Activated CD4-positive, alpha-beta T cell treated with anti-CD3 and anti-CD28 coated beads for 36 hours (primary cell): Measurements from ENCODE around the gene DUSP28. TPM values are rescaled to one million over a fixed set of nuclear protein-coding genes. Genes with fewer than 3 reads are reported as not detected.

Experiments used
- ATAC-seq: fragments of 200-7000 bp; cut with Tn5 transposase; one replicate; pipeline ENCODE4 v1.10.0; 2021; ENCODE audit warnings: mild to moderate bottlenecking, moderate library complexity
- CTCF ChIA-PET: fragments of 350-600 bp; sonication (Branson Sonifier 250); formaldehyde crosslinking; loops from one replicate; lab custom pipeline; 2021; ENCODE audit warnings: antibody characterized with exemption; lab: Charles Lee
- POLR2A ChIA-PET: fragments of 350-600 bp; sonication (Branson Sonifier 250); formaldehyde crosslinking; loops from one replicate; lab custom pipeline; 2021; ENCODE audit warnings: antibody characterized with exemption, inconsistent platforms; lab: Charles Lee
- DNase-seq: peaks from one replicate; pipeline ENCODE4 v3.0.0-alpha.2; 2020
- H3K27ac Mint-ChIP-seq: one replicate; pipeline ENCODE4 v1.8.0; 2021; ENCODE audit warnings: mixed read lengths
- H3K27me3 Mint-ChIP-seq: one replicate; pipeline ENCODE4 v1.8.0; 2021; ENCODE audit warnings: mixed read lengths
- H3K36me3 Mint-ChIP-seq: one replicate; pipeline ENCODE4 v1.8.0; 2021; ENCODE audit warnings: low read depth, mixed read lengths
- H3K4me1 Mint-ChIP-seq: one replicate; pipeline ENCODE4 v1.8.0; 2021; ENCODE audit warnings: mixed read lengths
- H3K4me3 Mint-ChIP-seq: one replicate; pipeline ENCODE4 v1.8.0; 2021; ENCODE audit warnings: mild to moderate bottlenecking, moderate library complexity, mixed read lengths
- H3K9me3 Mint-ChIP-seq: one replicate; pipeline ENCODE4 v1.8.0; 2021; ENCODE audit warnings: low read depth, mixed read lengths
- intact Hi-C, 2 experiments: fragments of 100-400 bp; cut with DNase I in 1 of 2; cut with micrococcal nuclease in 1 of 2; formaldehyde crosslinking; loops; one replicate each; pipeline versions ENCODE4 v1.14.2 to v1.15.1; 2022 to 2024; cut with DNase I, micrococcal nuclease
- total RNA-seq, 2 experiments: library from RNA; stranded (reverse); gene quantifications; one replicate each; pipeline ENCODE4 v1.2.3, GENCODE V29; 2021

DUSP28 gene
- total RNA-seq, 2 experiments from 2014 or later, result 3.3 to 5.0 TPM

DNA sequence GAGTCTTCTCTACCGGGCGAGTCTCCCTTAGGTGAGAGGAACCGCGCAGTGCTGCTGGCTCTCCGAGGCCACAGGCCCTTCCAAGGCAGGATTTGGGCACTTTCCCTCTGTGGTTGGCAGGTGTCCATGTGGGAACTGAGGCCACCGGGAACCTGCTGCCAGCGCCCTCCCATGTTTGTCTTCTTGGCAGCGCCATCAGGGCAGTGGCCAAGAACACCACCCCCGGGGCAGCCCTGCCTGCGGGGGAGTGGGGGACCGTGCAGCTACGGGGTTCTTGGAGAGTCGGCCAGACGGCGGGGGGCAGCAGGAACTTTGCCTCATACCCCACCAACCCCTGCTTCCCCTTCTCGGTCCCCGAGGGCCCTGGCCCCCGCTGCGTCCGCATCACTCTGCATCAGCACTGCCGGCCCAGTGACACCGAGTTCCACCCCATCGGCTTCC lies 36.4 kb downstream of the DUSP28 start:
- ATAC-seq, result no peak
- no peak for DNase-seq
- Mint-ChIP-seq H3K27ac (no peak overlapping the region), H3K4me3 (no peak overlapping the region), H3K4me1 (no peaks in the 10 kb centered on the region), H3K27me3 (no peaks in the 10 kb centered on the region), H3K9me3 (no peaks in the 10 kb centered on the region), H3K36me3 (peaks cover 3% of the 10 kb centered on the region)
- ChIA-PET POLR2A (no interaction called here), CTCF (no interaction called here)
- intact Hi-C loops, result loop anchor here in 1 of 2 experiments (5.0 kb wide), 1 partner anchor 106 kb away; no protein-coding TSS in a partner anchor

DNA sequence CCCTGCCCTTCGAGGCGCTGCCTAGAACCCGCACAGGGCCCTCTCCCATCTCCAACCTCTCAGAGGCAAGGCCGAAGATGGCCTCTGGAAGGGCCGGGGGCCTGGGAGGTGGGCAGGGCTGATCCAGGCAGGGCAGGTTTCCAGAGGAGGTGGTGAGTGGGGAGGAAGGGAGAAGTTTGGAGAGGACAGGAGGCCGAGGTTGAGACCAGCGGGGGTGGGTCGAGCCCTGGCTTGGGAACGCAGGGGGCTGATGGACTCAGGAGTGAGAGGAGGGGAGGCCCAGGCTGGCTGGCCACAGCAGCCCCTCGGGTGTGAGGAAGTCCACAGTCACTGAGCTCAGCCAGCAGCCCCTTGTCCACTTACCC lies 36.9 kb downstream of the DUSP28 start:
- intact Hi-C loops, result loop anchor here in 1 of 2 experiments (5.0 kb wide), 1 partner anchor 105 kb away; no protein-coding TSS in a partner anchor

DNA sequence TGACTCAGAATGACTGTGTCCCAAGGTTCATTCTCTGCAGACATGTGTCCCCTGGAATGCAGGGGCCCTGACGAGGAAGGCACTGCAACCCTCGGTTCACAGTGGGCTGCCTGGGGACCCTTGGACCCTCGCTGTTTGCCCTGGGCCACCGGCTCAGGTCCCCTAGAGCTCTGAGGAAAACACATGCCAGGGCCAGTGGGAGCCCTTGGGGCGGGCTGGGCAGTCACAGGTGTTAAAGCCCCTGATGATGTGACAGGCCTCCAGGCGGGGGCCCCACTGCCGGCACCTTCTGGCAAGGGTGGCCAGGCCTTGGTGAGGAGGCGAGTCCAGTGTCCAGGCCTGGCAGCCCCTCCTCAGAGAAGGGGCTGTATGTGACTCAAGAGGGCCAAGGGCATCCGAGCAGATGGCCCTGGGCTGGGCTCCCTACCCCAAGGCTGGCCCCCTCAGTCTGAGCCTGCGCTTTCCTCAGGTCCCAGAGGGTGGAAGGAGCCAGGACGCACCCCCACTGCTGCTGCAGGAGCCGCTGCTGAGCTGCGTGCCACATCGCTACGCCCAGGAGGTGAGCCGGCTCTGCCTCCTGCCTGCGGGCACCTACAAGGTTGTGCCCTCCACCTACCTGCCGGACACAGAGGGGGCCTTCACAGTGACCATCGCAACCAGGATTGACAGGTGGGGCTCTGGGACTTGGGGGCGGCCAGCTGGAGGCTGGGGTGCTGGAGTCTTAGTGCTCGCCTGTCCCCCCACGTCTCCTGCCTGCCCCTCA lies 37.4 kb downstream of the DUSP28 start:
- intact Hi-C loops, result loop anchor here in 1 of 2 experiments (5.0 kb wide), 1 partner anchor 105 kb away; no protein-coding TSS in a partner anchor
- ATAC-seq, result no peak
- H3K4me3 Mint-ChIP-seq, result no peak overlapping the region

More for the DNA sequence above, 36.9 kb downstream of the DUSP28 start:
- CTCF ChIA-PET, result no interaction called here
- POLR2A ChIA-PET, result no interaction called here
- H3K27me3 Mint-ChIP-seq, result no peaks in the 10 kb centered on the region
- no peak for DNase-seq
- H3K9me3 Mint-ChIP-seq, result no peaks in the 10 kb centered on the region
- H3K4me1 Mint-ChIP-seq, result no peaks in the 10 kb centered on the region
- H3K36me3 Mint-ChIP-seq, result peaks cover 2% of the 10 kb centered on the region
- H3K27ac Mint-ChIP-seq, result no peak overlapping the region
- no peak for ATAC-seq
- H3K4me3 Mint-ChIP-seq, result no peak overlapping the region

DNA sequence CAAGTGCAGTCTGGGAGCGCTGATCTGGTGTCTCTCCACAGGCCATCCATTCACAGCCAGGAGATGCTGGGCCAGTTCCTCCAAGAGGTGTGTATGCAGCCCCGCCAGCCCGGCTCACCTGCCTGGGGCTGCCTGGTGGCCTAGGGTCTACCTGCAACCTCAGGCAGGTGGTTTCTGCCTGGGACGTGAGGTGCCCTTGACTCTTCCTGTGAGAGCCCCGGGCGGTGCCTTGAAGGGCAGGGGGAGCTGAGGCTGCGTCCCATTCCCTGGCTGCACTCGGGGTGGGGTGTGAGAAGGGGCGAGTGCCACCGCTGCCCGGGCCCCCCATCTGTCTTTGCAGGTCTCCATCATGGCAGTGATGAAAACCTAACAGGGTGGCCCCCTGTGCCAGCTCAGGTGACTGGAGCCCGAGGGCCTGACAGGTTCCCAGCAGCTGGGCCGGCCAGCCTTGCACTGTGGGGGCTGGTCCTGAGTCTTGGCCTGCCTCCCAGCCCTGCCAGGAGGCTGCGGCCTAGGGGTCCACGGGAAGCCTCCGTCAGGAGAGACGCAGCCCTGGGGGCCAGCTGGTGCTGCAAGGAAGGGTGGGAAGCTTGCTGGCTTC lies 38.3 kb downstream of the DUSP28 start:
- Mint-ChIP-seq H3K4me1 (no peaks in the 10 kb centered on the region), H3K27me3 (no peaks in the 10 kb centered on the region), H3K27ac (no peak overlapping the region), H3K4me3 (no peak overlapping the region), H3K36me3 (peaks cover 2% of the 10 kb centered on the region), H3K9me3 (no peaks in the 10 kb centered on the region)
- no peak for DNase-seq
- intact Hi-C loops, result loop anchor here in 1 of 2 experiments (5.0 kb wide), 1 partner anchor 104 kb away; no protein-coding TSS in a partner anchor
- POLR2A ChIA-PET, result no interaction called here
- CTCF ChIA-PET, result no interaction called here
- no peak for ATAC-seq

More for the DNA sequence above, 37.4 kb downstream of the DUSP28 start:
- POLR2A ChIA-PET, result no interaction called here
- DNase-seq, result no peak
- Mint-ChIP-seq H3K4me1 (no peaks in the 10 kb centered on the region), H3K27me3 (no peaks in the 10 kb centered on the region), H3K36me3 (peaks cover 2% of the 10 kb centered on the region), H3K9me3 (no peaks in the 10 kb centered on the region), H3K27ac (no peak overlapping the region)
- CTCF ChIA-PET, result no interaction called here

DNA sequence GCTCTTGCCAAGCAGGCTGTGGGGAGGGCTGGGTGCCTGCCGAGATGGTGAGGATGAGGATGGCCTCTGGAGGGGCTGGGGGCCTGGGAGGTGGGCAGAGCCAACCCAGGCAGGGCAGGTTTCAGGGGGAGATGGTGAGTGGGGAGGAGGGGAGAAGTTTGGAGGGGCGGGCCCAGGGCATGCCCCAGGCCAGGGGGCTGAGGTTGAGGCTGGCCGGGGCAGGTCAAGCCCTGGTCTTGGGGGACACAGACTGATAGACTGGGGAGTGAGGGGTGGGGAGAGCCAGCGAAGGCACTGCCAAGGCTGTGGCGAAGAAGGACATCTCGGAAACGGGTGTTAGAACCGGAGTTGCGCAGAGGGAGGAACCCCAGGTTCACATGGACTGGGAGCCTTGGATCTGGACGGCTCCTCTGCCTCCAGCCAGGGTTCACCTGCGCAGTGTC lies 39.0 kb downstream of the DUSP28 start:
- Mint-ChIP-seq H3K9me3 (no peaks in the 10 kb centered on the region), H3K4me1 (no peaks in the 10 kb centered on the region), H3K4me3 (no peak overlapping the region), H3K27me3 (no peaks in the 10 kb centered on the region), H3K27ac (no peak overlapping the region), H3K36me3 (peaks cover 2% of the 10 kb centered on the region)
- CTCF ChIA-PET, result no interaction called here
- POLR2A ChIA-PET, result no interaction called here
- ATAC-seq, result no peak
- no peak for DNase-seq
- intact Hi-C loops, result loop anchor here in 1 of 2 experiments (5.0 kb wide), 1 partner anchor 103 kb away; no protein-coding TSS in a partner anchor

DNA sequence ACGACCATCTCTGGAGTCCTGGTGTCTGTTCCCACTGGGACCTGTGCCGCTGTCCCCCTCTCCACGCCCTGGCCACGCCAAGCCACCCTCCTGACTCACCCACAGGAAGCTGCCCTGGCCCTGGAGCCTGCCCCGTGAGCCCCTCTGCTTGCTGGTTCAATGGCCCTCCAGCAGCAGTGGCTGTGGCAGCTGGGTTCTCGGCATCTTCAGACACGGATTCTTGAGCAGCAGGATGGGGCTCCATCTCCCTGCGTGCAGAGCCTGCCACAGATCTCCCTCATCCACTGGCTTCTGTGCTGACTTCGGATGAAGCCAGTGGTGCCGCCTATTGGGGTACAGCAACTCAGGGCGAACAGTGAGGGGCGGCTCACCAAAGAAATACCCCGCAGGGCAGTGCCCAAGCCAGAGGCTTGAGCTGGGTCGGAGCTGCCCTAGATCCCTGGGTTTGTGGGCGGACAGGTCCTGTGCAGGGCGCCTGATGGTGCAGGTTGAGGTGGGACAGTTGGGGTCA lies 40.3 kb downstream of the DUSP28 start:
- no peak overlapping the region for H3K4me3 Mint-ChIP-seq
- no peak for ATAC-seq
- H3K27me3 Mint-ChIP-seq, result no peaks in the 10 kb centered on the region
- peaks cover 2% of the 10 kb centered on the region for H3K36me3 Mint-ChIP-seq
- ChIA-PET POLR2A (no interaction called here), CTCF (interaction anchor here (0.5 kb wide), 1 partner anchor 14 kb away, joined by 3 read pairs; the partner anchor contains the start of gene CAPN10)
- no peak overlapping the region for H3K27ac Mint-ChIP-seq
- H3K4me1 Mint-ChIP-seq, result no peaks in the 10 kb centered on the region
- no peaks in the 10 kb centered on the region for H3K9me3 Mint-ChIP-seq
- intact Hi-C loops, result no loop called here
- DNase-seq, result no peak

DNA sequence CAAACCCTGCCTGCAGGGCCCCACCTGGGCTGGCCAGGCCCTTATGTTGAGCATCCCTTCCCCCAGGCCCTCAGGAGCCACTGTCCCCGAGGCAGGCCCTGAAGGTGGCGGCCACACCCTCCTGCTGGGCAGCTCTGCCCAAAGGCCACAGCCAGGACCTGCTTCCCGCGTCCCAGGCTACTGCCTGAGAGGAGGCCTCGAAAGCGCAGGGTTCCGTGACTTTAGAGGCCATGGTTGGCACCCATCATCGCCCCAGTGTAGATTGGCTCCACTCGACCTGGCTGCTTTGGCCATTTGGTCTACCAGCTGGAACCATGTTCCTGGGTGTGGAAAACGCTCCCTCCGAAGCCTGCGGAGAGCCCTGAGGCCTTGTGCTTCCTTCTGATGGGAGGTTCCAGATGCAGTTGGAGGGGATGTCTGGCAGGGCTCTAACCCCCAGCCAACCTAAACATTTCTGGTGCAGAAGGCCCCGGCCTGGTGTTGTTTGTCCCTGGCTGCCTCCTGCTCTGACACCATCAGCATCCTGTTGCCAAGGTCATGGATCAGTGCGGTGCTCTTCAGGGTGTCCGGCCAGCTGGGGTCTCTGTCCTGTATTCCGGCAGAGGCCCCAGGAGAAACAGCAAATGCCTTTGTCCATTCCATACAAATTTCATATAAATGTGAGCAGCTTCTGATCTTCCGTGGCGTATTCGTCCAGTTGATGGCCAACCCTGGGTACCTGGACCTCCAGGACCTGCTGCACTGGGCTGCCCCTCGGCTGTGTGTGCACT lies 41.1 kb downstream of the DUSP28 start:
- H3K4me1 Mint-ChIP-seq, result no peaks in the 10 kb centered on the region
- no peak overlapping the region for H3K27ac Mint-ChIP-seq
- no peak overlapping the region for H3K4me3 Mint-ChIP-seq
- CTCF ChIA-PET, result no interaction called here
- DNase-seq (peak; percentile 1), ATAC-seq (no peak)
- POLR2A ChIA-PET, result no interaction called here
- H3K9me3 Mint-ChIP-seq, result no peaks in the 10 kb centered on the region
- no peaks in the 10 kb centered on the region for H3K27me3 Mint-ChIP-seq
- intact Hi-C loops, result no loop called here
- peaks cover 2% of the 10 kb centered on the region for H3K36me3 Mint-ChIP-seq

DNA sequence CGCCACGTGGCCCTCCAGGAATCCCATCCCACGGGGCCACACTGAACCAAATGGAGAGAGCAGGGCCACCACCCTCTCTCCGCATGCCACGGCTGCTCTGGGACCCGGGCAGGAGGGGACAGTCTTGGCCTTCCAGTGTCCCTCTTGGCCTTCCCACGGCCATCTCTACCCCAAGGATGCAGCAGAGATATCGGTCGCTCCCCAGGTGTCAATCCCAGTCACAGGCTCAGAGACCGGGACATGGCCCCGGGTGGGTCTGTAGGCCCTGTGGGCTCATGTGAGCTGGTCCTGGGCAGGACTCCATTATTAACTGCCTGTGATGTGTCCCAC lies 41.6 kb downstream of the DUSP28 start:
- Mint-ChIP-seq H3K4me3 (no peak overlapping the region), H3K36me3 (peaks cover 2% of the 10 kb centered on the region), H3K4me1 (no peaks in the 10 kb centered on the region), H3K27me3 (no peaks in the 10 kb centered on the region), H3K27ac (no peak overlapping the region), H3K9me3 (no peaks in the 10 kb centered on the region)
- CTCF ChIA-PET, result no interaction called here
- no peak for ATAC-seq
- no peak for DNase-seq
- POLR2A ChIA-PET, result no interaction called here
- intact Hi-C loops, result no loop called here

DNA sequence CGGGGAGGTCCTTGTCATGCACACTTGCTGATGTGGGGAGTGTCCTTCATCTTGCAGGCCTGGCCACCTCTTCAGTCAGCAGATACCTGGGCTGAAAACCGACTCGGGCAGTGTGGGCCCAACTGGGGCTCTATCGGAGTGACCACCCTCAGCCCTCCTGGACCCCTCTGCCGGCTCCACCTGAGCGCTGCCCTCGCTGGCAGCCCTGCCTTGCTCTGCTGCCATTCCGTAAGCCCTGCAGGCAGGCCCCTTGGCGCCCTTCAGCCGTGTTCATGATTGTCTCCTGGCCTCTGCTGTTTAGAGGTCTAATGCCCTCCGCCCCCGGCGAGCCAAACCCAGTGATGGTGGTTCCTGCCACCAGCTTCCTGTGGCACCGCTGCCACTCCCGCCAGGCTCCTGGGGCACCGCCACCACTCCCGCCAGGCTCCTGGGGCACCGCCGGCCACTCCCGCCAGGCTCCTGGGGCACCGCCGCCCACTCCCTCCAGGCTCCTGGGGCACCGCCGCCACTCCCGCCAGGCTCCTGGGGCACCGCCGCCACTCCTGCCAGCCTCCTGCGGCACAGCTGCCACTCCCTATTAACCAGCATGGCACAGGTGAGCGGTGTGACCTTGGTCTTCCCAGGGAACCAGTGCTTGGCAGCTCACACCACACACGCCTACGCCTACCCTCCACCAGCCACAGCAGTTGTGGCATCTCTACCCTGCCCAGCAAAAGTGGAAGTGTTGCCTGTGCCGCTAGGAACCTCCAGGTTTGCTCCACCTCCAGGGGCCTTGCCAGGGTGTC lies 42.3 kb downstream of the DUSP28 start:
- no peaks in the 10 kb centered on the region for H3K4me1 Mint-ChIP-seq
- no peak overlapping the region for H3K4me3 Mint-ChIP-seq
- H3K9me3 Mint-ChIP-seq, result no peaks in the 10 kb centered on the region
- no peak for ATAC-seq
- intact Hi-C loops, result no loop called here
- H3K27ac Mint-ChIP-seq, result no peak overlapping the region
- DNase-seq, result no peak
- ChIA-PET POLR2A (no interaction called here), CTCF (no interaction called here)
- H3K36me3 Mint-ChIP-seq, result no peaks in the 10 kb centered on the region
- H3K27me3 Mint-ChIP-seq, result no peaks in the 10 kb centered on the region

DNA sequence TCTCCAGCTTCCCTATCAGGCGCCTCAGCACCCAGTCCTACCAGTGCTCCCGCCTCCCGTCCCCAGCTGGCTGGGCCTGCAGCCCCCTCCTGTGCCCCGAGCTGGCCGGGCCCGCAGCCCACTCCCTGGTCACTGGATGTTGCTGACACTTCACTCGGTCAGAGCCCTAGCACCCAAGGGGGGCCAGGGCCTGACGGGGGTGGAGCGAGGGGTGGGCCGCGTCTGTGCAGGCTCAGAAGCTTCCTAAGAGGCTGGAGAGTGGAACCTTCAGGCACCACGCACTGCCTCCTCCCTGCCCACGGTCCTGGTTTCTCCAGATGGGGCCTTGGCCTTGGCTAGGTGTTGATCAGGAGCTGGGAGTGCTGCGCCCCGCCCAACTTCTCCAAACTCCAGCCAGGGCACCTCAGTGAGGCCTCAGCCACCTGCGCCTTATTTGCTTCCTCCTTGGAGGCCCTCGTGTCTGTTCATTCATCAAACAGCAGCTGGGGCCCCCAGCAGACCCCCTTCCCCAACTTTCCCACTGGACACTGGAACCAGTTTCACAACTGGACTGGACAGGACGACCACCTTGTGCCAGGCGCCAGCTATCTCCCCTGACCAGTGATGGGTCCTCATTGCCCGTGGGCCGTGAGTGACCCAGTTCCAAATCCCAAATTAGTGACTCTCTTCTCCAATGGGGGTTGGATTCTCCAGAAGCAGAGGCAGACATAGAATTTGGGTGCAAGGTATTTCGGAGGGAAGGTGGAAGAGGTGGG lies 43.1 kb downstream of the DUSP28 start:
- H3K36me3 Mint-ChIP-seq, result no peaks in the 10 kb centered on the region
- intact Hi-C loops, result no loop called here
- H3K27me3 Mint-ChIP-seq, result no peaks in the 10 kb centered on the region
- ChIA-PET POLR2A (no interaction called here), CTCF (no interaction called here)
- H3K27ac Mint-ChIP-seq, result no peak overlapping the region
- DNase-seq, result no peak
- H3K9me3 Mint-ChIP-seq, result no peaks in the 10 kb centered on the region
- no peak for ATAC-seq
- H3K4me3 Mint-ChIP-seq, result no peak overlapping the region
- no peaks in the 10 kb centered on the region for H3K4me1 Mint-ChIP-seq
